Stimulated activated effector memory CD8-positive, alpha-beta T cell treated with anti-CD3 and anti-CD28 coated beads, Interleukin-12 subunit alpha, Interleukin-12 subunit beta, amount 100 ng/mL, for 72 hours (primary cell): ENCODE measurements around the gene BOC.

ENCODE experiments used
- ATAC-seq: fragments of 150-1000 bp; cut with Tn5 transposase; 2 replicates; pipeline ENCODE4 v1.10.0; 2021
- DNase-seq, 2 donors: peaks; one replicate each; pipeline ENCODE4 v3.0.0; 2021 to 2022; ENCODE audit warnings: low spot score in 2 of 2
- H3K27ac Mint-ChIP-seq: one replicate; pipeline ENCODE4 v1.8.0; 2022; ENCODE audit warnings: mild to moderate bottlenecking, mixed read lengths
- H3K36me3 Mint-ChIP-seq: one replicate; pipeline ENCODE4 v1.8.0; 2022; ENCODE audit warnings: mild to moderate bottlenecking, mixed read lengths
- H3K4me1 Mint-ChIP-seq: one replicate; pipeline ENCODE4 v1.8.0; 2022; ENCODE audit warnings: mixed read lengths
- H3K4me3 Mint-ChIP-seq: one replicate; pipeline ENCODE4 v1.8.0; 2022; ENCODE audit warnings: mild to moderate bottlenecking, mixed read lengths
- H3K9me3 Mint-ChIP-seq: one replicate; pipeline ENCODE4 v1.8.0; 2022; ENCODE audit warnings: mixed read lengths

Gene BOC

GRCh38 chr3:113330742-113331141 lies 119.4 kb downstream of the BOC start:
- ATAC-seq (no peak), DNase-seq (no peak)
- H3K4me3 Mint-ChIP-seq, result no peak overlapping the region
- H3K36me3 Mint-ChIP-seq, result no peaks in the 10 kb centered on the region
- H3K27ac Mint-ChIP-seq, result no peak overlapping the region
- no peaks in the 10 kb centered on the region for H3K9me3 Mint-ChIP-seq
- no peaks in the 10 kb centered on the region for H3K4me1 Mint-ChIP-seq

GRCh38 chr3:113331187-113331586 lies 119.8 kb downstream of the BOC start:
- ATAC-seq (no peak), DNase-seq (no peak)
- Mint-ChIP-seq H3K4me1 (no peaks in the 10 kb centered on the region), H3K9me3 (no peaks in the 10 kb centered on the region), H3K27ac (no peak overlapping the region), H3K4me3 (no peak overlapping the region), H3K36me3 (no peaks in the 10 kb centered on the region)
